ENCODE measurements around the gene NR1I3.
A peak's percentile ranks its signal among the peaks of the same experiment; 100 is the strongest.

The NR1I3 gene

DNA sequence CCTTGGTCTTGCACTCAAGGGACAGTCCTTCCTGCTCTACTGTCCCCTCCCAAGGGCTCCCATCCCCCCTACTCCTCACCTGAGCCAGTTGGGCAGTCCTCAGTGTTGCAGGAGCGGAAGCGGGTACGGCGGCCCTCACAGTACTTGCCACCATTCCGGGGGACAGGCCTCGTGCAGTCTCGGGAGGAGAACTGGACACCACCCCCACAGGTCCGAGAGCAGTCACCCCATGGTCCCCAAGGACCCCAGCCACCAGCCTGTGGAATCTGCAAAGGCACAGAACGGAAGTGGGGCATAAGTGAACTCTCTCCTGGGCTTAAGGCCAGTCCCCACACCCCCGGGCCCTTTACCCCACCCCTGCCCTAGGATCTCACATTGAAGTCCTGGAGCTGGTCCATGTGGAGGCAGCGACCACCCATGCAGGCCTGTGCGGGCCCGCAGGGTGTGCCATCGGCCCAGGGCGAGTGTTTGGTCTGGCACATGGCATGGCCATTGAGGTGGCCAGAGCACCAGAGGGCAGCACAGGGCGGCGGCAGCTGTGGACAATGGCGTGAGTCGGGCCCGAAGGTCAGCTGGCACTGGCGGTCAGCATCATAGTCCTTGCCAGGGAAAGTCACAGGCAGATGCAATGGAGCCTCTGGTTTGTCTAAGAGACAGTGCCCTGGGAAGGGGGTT is 44.3 kb downstream of the NR1I3 start:
- no peak for DNase-seq

DNA sequence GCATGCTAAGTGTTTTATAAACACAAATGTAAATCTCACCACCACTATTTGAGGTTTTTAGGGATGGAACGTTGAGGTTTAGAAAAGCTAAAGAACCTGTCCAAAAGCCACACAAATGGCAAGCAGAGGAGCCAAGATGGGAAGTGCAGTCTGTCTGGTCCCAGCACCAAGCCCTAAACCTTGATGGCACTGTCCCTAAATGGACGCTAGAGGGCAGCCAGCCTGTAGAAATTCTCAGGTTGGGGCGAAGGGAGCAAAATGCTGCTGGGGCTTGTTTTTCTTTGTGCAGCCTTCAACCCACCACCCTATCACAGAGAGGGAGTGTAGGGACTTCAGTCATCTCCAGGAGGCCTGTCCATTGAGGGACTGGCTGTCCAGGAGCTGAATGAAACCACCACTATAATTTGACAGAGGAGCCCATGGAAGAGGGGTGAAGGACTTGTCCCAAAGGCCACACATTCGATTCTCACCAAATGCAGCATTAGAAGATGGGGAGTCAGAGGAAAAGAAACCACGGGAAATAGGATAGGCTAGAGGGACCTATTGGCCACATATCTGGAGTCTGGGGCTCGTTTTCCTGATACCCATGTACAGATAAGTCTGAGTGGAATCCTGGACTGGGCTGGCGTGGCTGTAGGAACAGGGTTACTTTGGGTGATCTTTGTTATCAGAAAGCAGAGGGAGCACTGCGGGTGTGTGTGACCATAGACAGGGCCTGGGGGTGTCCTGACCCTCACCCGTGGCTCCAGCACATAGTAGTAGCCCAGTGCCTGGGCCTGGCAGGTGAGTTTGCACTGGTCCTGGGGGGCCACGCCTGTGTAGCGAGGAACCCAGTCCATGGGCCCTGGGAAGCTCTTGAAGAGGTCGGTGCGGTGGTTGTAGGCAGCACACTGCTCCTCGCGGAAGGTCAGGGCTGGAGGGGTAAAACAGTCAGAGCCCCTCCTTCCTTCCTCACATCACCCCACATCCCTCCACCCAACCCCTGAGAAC is 45.2 kb downstream of the NR1I3 start:
- DNase-seq: peak; percentile 70

DNA sequence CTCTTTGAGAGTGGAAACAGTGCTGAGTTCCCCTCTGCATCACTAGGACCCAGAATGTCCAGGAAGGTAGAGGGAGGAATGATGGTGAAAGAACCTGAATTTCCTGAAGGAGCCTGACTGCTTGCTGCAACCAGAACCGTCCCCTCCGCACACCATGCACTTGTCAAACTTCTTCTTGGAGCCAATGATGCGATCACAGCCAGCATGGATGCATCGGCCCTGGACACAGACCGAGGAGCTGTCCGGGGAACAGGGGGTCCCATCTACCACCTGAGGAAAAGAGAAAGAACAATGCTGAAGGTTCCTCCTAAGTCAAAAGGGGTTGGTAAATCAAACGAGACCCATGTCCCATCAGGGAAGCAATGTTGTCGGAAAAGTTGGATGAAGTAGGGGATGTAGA is 46.0 kb downstream of the NR1I3 start:
- no peak for DNase-seq

DNA sequence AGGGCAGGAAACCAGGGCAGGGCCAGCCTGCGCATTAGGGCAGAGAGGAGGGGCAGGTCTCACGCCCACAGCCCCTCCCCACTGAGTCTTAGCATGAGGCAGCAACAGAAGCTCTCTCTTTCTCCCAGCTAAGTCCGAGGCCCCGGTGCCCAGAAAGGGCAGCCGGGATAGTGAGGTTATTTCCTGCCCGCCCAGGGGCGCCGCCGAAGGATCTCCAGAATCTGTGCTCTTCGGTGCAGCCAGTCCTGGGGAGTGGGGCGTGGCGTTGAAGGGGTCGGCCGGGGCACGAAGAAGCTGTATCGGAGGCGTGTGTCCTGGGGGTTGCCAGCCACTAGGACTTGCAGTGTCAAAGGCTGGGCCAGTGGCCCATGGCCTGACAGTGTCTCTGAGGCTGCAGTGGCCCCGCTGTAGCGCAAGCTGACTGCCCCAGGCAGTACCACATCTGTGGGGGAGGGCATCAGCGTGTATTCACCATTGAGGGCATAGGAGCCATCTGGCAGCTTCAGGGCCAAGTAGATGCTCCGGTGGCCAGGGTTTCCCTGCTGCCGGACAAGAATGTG is 47.0 kb downstream of the NR1I3 start:
- DNase-seq: peak; percentile 64

DNA sequence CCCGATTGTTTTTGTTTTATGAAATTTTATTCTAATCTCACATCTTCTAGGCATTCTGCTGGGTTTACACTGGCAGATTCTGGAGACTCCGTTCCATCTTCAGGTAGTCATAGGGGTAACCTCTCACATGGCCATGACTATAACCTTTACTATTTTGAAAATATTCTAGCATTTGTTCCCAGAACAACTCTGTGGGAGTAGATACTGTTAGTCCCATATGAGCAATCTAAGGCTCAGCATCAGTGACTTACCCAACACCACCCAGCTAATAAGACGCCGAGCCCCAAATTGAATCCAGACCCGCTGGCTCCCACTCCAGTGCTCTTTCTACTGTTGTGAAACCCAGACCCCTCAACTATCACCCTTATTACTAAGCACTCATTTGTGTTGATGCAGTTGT is 49.0 kb downstream of the NR1I3 start:
- no peak for DNase-seq

DNA sequence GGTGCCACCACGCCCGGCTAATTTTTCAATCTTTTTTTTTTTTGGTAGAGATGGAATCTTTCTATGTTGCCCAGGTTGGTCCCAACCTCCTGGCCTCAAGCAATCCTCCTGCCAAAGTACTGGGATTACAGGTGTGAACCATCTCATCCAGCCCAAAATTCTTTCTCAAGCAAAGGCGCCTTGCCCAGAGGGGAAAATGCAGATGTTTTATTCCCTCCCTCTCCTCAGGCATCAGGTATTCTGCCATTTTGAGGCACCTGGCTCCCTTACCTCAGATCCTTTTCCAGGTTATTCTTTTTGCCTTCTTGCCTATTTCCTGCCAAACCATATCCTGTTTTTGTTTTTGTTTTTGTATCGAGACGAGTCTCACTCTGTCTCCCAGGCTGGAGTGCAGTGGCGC is 49.6 kb downstream of the NR1I3 start:
- no peak for DNase-seq

DNA sequence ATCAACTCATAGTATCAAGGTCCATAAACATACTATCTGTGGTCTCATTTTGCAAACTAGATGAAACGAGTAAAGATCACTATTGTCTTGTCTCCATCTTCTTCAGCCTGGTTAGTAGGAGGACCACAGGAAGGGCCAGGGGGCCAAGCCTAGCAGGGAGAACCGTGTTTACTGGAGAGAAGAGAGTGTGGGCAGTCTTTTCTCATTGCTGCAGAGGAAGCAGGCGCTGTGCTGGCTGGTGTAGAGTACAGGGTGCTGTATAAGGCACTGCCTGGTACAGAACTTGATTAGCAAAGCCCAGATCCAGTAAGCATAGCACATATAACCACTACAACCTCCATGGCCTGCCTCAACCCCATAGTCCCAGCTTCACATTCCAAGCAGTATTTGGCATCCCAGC is 50.7 kb downstream of the NR1I3 start:
- no peak for DNase-seq

DNA sequence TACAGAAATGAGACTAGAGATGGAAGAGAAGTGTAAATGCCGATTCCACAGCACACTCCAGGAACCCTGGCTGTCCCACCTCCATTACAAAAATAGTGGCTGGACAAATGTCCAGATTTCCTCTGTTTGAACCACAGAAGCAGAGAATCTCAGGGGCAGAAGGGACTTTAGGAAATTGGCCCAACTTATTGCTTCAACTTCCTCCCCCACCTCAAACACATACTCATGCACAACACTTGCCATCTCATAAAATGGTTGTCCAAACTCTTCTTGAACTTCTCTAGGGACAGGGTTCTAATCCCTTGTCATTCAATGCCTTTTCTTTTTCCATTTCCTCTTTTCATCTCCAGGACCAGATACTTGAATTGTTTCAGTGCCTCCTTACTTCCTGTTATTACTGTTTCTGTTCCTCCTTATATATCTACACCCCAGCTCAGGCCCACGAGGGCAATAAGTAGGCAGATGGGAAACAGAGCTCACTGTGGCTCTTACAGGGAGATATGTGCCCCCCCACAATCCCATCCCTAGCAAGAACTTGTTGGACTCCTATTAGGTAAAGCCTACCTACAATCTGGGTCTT is 52.2 kb downstream of the NR1I3 start:
- DNase-seq: no peak

DNA sequence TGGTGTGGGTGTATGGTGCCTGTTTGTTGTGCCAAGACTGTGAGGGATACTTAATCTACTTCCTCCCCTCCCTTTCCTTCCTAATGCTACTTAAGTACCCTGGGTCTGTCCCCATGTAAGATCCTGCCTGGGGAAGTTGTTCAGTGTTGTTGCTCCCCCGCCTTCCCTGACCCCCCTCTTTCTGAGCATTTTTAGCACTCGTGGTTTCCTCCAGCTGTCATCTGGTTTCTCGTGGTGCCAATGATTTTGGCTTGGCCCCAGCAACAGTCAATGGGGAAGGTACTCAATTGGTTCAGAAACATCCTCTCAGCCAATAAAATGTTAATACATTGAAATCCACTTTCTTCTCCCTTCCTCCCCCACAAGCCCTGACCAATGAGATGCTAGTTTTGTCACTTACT is 52.7 kb downstream of the NR1I3 start:
- no peak for DNase-seq

DNA sequence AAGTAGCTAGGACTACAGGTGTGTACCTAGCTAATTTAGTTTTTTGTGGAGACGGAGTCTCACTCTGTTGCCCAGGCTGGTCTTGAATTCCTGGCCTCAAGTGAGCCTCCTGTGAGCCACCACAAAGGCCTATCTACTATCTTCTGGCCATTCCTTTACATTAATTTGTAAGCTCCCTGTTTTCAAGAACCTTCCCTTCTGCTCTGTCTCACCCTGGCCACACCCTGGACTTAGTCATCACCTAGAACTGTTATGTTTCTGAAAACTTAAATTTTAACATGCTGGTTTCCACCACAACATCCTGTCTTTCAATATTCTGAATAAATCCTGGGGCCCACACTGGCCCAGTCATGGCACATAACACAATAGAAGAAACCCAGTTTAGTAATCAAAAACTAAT is 55.8 kb downstream of the NR1I3 start:
- no peak for DNase-seq

DNA sequence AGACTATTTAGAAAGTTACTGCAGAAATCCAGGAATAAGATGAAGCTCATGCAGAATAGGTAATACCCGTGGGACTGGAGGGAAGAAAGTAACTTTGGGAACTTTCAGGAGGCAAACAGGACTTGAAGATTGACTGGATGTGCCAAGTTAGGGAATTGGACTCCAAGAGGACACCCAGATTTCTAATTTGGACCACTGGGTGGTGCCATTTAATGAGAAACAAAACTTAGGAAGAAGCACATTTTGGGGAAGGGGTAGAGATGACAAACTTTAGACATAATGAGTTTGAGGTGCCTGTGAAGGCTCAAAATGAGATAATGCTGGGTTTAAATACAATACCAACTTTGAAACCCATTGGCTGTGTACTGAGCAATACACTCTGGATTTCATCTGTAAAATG is 57.4 kb downstream of the NR1I3 start:
- no peak for DNase-seq

DNA sequence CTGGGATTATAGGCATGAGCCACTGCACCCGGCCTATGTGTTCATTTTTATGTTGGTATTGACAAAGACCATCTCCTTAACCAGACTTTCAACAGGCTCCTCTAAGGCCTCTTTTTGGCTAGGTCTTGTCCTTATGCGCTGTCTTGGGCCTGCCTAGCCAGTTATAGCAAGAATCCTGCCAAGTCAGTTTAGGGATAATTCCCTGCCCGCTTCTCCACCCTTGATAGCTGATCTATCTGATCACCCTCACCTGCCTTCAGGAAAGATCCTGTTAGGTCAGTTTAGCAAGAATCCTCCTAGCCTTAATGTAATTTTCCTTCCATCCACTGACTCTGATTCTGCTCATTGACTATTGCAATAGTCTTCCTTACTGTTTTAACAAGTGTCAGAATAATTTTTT is 58.3 kb downstream of the NR1I3 start:
- DNase-seq: no peak

Measured in NCI-H146 (cell line).